CD4-positive, alpha-beta T cell (primary cell): Measurements from ENCODE around the gene ARHGEF17. TPM values are rescaled to one million over a fixed set of nuclear protein-coding genes. Genes with fewer than 3 reads are reported as not detected.

Experiments
- ATAC-seq: fragments of 200-7000 bp; cut with Tn5 transposase; one replicate; pipeline ENCODE4 v1.10.0; 2022; ENCODE audit warnings: mild to moderate bottlenecking; ENCODE audit not compliant: poor library complexity
- CTCF ChIA-PET: fragments of 350-600 bp; sonication (Branson Sonifier 250); formaldehyde crosslinking; loops from one replicate; lab custom pipeline; 2021; ENCODE audit warnings: antibody characterized with exemption, inconsistent platforms; lab: Charles Lee
- POLR2A ChIA-PET: fragments of 350-600 bp; sonication (Branson Sonifier 250); formaldehyde crosslinking; loops from one replicate; lab custom pipeline; 2021; ENCODE audit warnings: antibody characterized with exemption, inconsistent platforms; lab: Charles Lee
- DNase-seq, 14 experiments: peaks; one replicate each; pipeline ENCODE4 v3.0.0-alpha.2; 2013 to 2020; ENCODE audit warnings: mixed read lengths in 2 of 14
- H3K27ac ChIP-seq, 2 donors: one replicate each; pipeline versions ENCODE4 v1.5.1 to v1.7.0; 2013; ENCODE audit warnings: low read length in 2 of 2, low read depth in 1 of 2, mild to moderate bottlenecking in 1 of 2
- H3K27me3 ChIP-seq, 2 experiments: 1 replicate in 1 of 2; 2 replicates in 1 of 2; pipeline versions ENCODE4 v1.6.1 to v1.7.0; 2013; ENCODE audit warnings: low read length in 2 of 2, control low read depth in 1 of 2, mild to moderate bottlenecking in 1 of 2, moderate library complexity in 1 of 2; ENCODE audit not compliant: insufficient read depth in 2 of 2, control insufficient read depth in 1 of 2
- H3K36me3 ChIP-seq: one replicate; pipeline ENCODE4 v1.6.1; 2013; ENCODE audit warnings: low read length, control low read depth; ENCODE audit not compliant: insufficient read depth
- H3K4me1 ChIP-seq: one replicate; pipeline ENCODE4 v1.6.1; 2013; ENCODE audit warnings: low read length, control low read depth; ENCODE audit not compliant: insufficient read depth
- H3K4me3 ChIP-seq: one replicate; pipeline ENCODE4 v1.5.1; 2013; ENCODE audit warnings: mild to moderate bottlenecking, low read length, moderate library complexity
- H3K9me3 ChIP-seq, 2 experiments: 1 replicate in 1 of 2; 2 replicates in 1 of 2; pipeline versions ENCODE4 v1.6.1 to v1.7.0; 2013; ENCODE audit warnings: low read length in 2 of 2, mild to moderate bottlenecking in 2 of 2, control low read depth in 1 of 2, moderate library complexity in 1 of 2; ENCODE audit not compliant: control insufficient read depth in 1 of 2, insufficient read depth in 1 of 2
- H3K27ac Mint-ChIP-seq: one replicate; pipeline ENCODE4 v1.8.0; 2020; ENCODE audit warnings: mixed read lengths
- H3K27me3 Mint-ChIP-seq: one replicate; pipeline ENCODE4 v1.8.0; 2021; ENCODE audit warnings: mixed read lengths
- H3K36me3 Mint-ChIP-seq: one replicate; pipeline ENCODE4 v1.8.0; 2021; ENCODE audit warnings: low read depth, mixed read lengths
- H3K4me1 Mint-ChIP-seq: one replicate; pipeline ENCODE4 v1.8.0; 2021; ENCODE audit warnings: low read depth, mixed read lengths
- H3K4me3 Mint-ChIP-seq: one replicate; pipeline ENCODE4 v1.8.0; 2020; ENCODE audit warnings: mild to moderate bottlenecking, mixed read lengths
- H3K9me3 Mint-ChIP-seq: one replicate; pipeline ENCODE4 v1.8.0; 2020; ENCODE audit warnings: mixed read lengths
- CTCF ChIP-seq: fragments of 200-600 bp; IDR thresholded peaks from one replicate; pipeline ENCODE4 v1.8.0; 2022; ENCODE audit warnings: antibody characterized with exemption, mild to moderate bottlenecking
- intact Hi-C, 2 experiments: fragments of 100-400 bp; cut with DNase I in 1 of 2; cut with micrococcal nuclease in 1 of 2; formaldehyde crosslinking; loops; one replicate each; pipeline versions ENCODE4 v1.15.1 to v1.9.0; 2023 to 2025; cut with DNase I, micrococcal nuclease
- total RNA-seq, 174 experiments: library from RNA in 2 of 174; stranded (reverse) in 2 of 174; gene quantifications; one replicate each; pipeline ENCODE4 v1.2.3 and lab custom pipeline; 2021 to 2026

Gene ARHGEF17
- total RNA-seq, 2 experiments from 2014 or later: not detected

GRCh38 chr11:73395297-73396208 lies 87.5 kb downstream of the ARHGEF17 start:
- CTCF ChIA-PET: interaction anchor here (1.9 kb wide), 1 partner anchor 44 kb away, joined by 11 read pairs; no protein-coding TSS in a partner anchor
- peaks cover 4% of the 10 kb centered on the region for H3K4me1 Mint-ChIP-seq

GRCh38 chr11:73396251-73396930 lies 88.3 kb downstream of the ARHGEF17 start:
- no peak overlapping the region for H3K4me3 Mint-ChIP-seq

More at GRCh38 chr11:73395297-73396208, 87.5 kb downstream of the ARHGEF17 start:
- intact Hi-C loops: loop anchor here in 1 of 2 experiments (10.0 kb wide), 1 partner anchor 91 kb away; the partner anchor contains the start of gene ARHGEF17
- Mint-ChIP-seq H3K27me3 (no peaks in the 10 kb centered on the region), H3K36me3 (peaks cover 52% of the 10 kb centered on the region), H3K9me3 (no peaks in the 10 kb centered on the region), H3K27ac (peak overlapping the region; percentile 24), H3K4me3 (no peak overlapping the region)
- no peak overlapping the region for H3K4me3 ChIP-seq
- no peak for TF ChIP-seq CTCF
- no peaks in the 10 kb centered on the region for H3K27me3 ChIP-seq
- no peak overlapping the region for H3K27ac ChIP-seq
- H3K4me1 ChIP-seq: no peaks in the 10 kb centered on the region
- no peaks in the 10 kb centered on the region for H3K9me3 ChIP-seq
- H3K36me3 ChIP-seq: peaks cover 41% of the 10 kb centered on the region
- no peak for DNase-seq
- POLR2A ChIA-PET: interaction anchor here (1.2 kb wide), 1 partner anchor 44 kb away, joined by 4 read pairs; no protein-coding TSS in a partner anchor
- no peak for ATAC-seq

More at GRCh38 chr11:73396251-73396930, 88.3 kb downstream of the ARHGEF17 start:
- H3K4me3 ChIP-seq: no peak overlapping the region
- no peak for ATAC-seq
- Mint-ChIP-seq H3K9me3 (no peaks in the 10 kb centered on the region), H3K4me1 (peaks cover 4% of the 10 kb centered on the region), H3K27me3 (no peaks in the 10 kb centered on the region), H3K36me3 (peaks cover 52% of the 10 kb centered on the region), H3K27ac (peak overlapping the region; percentile 24)
- ChIA-PET CTCF (interaction anchor here (1.9 kb wide), 1 partner anchor 45 kb away, joined by 11 read pairs; no protein-coding TSS in a partner anchor), POLR2A (interaction anchor here (1.2 kb wide), 1 partner anchor 45 kb away, joined by 4 read pairs; no protein-coding TSS in a partner anchor)
- H3K27me3 ChIP-seq: no peaks in the 10 kb centered on the region
- intact Hi-C loops: loop anchor here in 1 of 2 experiments (10.0 kb wide), 1 partner anchor 92 kb away; the partner anchor contains the start of gene ARHGEF17
- H3K9me3 ChIP-seq: no peaks in the 10 kb centered on the region
- no peak for TF ChIP-seq CTCF
- H3K27ac ChIP-seq: no peak overlapping the region
- H3K4me1 ChIP-seq: no peaks in the 10 kb centered on the region
- no peak for DNase-seq
- peaks cover 35% of the 10 kb centered on the region for H3K36me3 ChIP-seq
